HG03095 (cell line): ENCODE results near the gene MYO5B.

ENCODE experiments used
- ATAC-seq: cut with Tn5 transposase; IDR thresholded peaks from one replicate; pipeline ENCODE4 v1.9.1; 2021; ENCODE audit warnings: moderate library complexity; ENCODE audit not compliant: unreplicated experiment

MYO5B gene

GRCh38 chr18:50189160-50189559, 5.8 kb downstream of the MYO5B start:
- peak; percentile 71 for ATAC-seq

GRCh38 chr18:50188652-50189051, 6.3 kb downstream of the MYO5B start:
- no peak for ATAC-seq

GRCh38 chr18:50187659-50188058, 7.3 kb downstream of the MYO5B start:
- no peak for ATAC-seq

- no peak for ATAC-seq
Measured at GRCh38 chr18:50186385-50186784, 8.6 kb downstream of the MYO5B start.

GRCh38 chr18:50183556-50183955, 11.4 kb downstream of the MYO5B start:
- no peak for ATAC-seq

GRCh38 chr18:50182511-50182910, 12.4 kb downstream of the MYO5B start:
- ATAC-seq, result no peak

GRCh38 chr18:50181590-50181989, 13.4 kb downstream of the MYO5B start:
- ATAC-seq, result no peak

- no peak for ATAC-seq
Measured at GRCh38 chr18:50179465-50179864, 15.5 kb downstream of the MYO5B start.

GRCh38 chr18:50177294-50177992, 17.5 kb downstream of the MYO5B start:
- ATAC-seq, result no peak

- ATAC-seq, result no peak
Measured at GRCh38 chr18:50172367-50172766, 22.6 kb downstream of the MYO5B start.

GRCh38 chr18:50171406-50171805, 23.5 kb downstream of the MYO5B start:
- no peak for ATAC-seq

GRCh38 chr18:50170004-50170403, 24.9 kb downstream of the MYO5B start:
- ATAC-seq, result no peak

GRCh38 chr18:50169149-50169548, 25.8 kb downstream of the MYO5B start:
- ATAC-seq, result no peak

GRCh38 chr18:50167966-50168365, 27.0 kb downstream of the MYO5B start:
- ATAC-seq, result no peak

- no peak for ATAC-seq
Measured at GRCh38 chr18:50166901-50167300, 28.0 kb downstream of the MYO5B start.

GRCh38 chr18:50163505-50163904, 31.4 kb downstream of the MYO5B start:
- ATAC-seq, result no peak

GRCh38 chr18:50162486-50163304, 32.3 kb downstream of the MYO5B start:
- ATAC-seq, result no peak

- ATAC-seq, result no peak
Measured at GRCh38 chr18:50161597-50162205, 33.2 kb downstream of the MYO5B start.

- no peak for ATAC-seq
Measured at GRCh38 chr18:50159654-50160046, 35.3 kb downstream of the MYO5B start.

- ATAC-seq, result no peak
Measured at GRCh38 chr18:50158866-50159653, 35.9 kb downstream of the MYO5B start.

- ATAC-seq, result no peak
Measured at GRCh38 chr18:50155406-50155805, 39.5 kb downstream of the MYO5B start.
